RWPE1 (cell line): ENCODE data around the gene ARSK.
"Not testable (repeated sequence)": the region's sequence is repeated elsewhere in the genome, so short reads cannot be mapped to it uniquely, and the experiment has no call there.

Source experiments
- CTCF ChIA-PET: fragments of 350-600 bp; sonication (Branson Sonifier 250); formaldehyde crosslinking; extraction: SDS; loops from one replicate; lab custom pipeline; 2021; lab: Yijun Ruan, JAX
- POLR2A ChIA-PET: fragments of 400-600 bp; formaldehyde crosslinking; extraction: SDS; loops from one replicate; lab custom pipeline; 2020; ENCODE audit warnings: antibody characterized with exemption; ENCODE audit not compliant: low non-redundant PET; lab: Yijun Ruan, JAX
- DNase-seq: peaks from one replicate; pipeline ENCODE4 v3.0.0; 2012; ENCODE audit warnings: low spot score
- H3K27ac ChIP-seq: fragments of 450-650 bp; 2 replicates; pipeline ENCODE4 v1.5.1; 2017
- CTCF ChIP-seq: fragments of 450-650 bp; conservative IDR thresholded peaks from 2 replicates; pipeline ENCODE4 v1.5.1; 2017; ENCODE audit warnings: low read depth, mild to moderate bottlenecking

The ARSK gene

GRCh38 chr5:95633671-95634070 is 78.8 kb downstream of the ARSK start:
- H3K27ac ChIP-seq = no peak overlapping the region
- ChIA-PET POLR2A (no interaction called here), CTCF (no interaction called here)
- TF ChIP-seq CTCF = no peak
- no peak for DNase-seq

- TF ChIP-seq CTCF = no peak
- no peak overlapping the region for H3K27ac ChIP-seq
- ChIA-PET POLR2A (no interaction called here), CTCF (no interaction called here)
- DNase-seq = no peak
Measured at GRCh38 chr5:95634081-95634480, 79.2 kb downstream of the ARSK start.

GRCh38 chr5:95638632-95639031 is 83.7 kb downstream of the ARSK start:
- POLR2A ChIA-PET = no interaction called here
- CTCF ChIA-PET = no interaction called here
- no peak for DNase-seq
- no peak for TF ChIP-seq CTCF
- no peak overlapping the region for H3K27ac ChIP-seq

- ChIA-PET POLR2A (no interaction called here), CTCF (interaction anchor here (1.0 to 2.5 kb wide), 2 partner anchors 139 to 196 kb away, joined by 7 to 14 read pairs; no protein-coding TSS in a partner anchor)
- no peak overlapping the region for H3K27ac ChIP-seq
- no peak for DNase-seq
- no peak for TF ChIP-seq CTCF
Measured at GRCh38 chr5:95641741-95642220, 86.9 kb downstream of the ARSK start.

- POLR2A ChIA-PET = no interaction called here
- TF ChIP-seq CTCF = no peak
- H3K27ac ChIP-seq = no peak overlapping the region
- CTCF ChIA-PET = interaction anchor here (0.6 to 2.5 kb wide), 10 partner anchors 13 to 753 kb away, joined by 3 to 14 read pairs (median 3); no protein-coding TSS in a partner anchor
- no peak for DNase-seq
Measured at GRCh38 chr5:95643152-95643551, 88.3 kb downstream of the ARSK start.

- DNase-seq = peak; percentile 67
- ChIA-PET POLR2A (no interaction called here), CTCF (interaction anchor here (0.5 to 2.0 kb wide), 14 partner anchors 9 to 654 kb away, joined by 3 to 8 read pairs (median 4); partner anchors contain the start of gene RHOBTB3)
- peak; percentile 91 for TF ChIP-seq CTCF
- H3K27ac ChIP-seq = no peak overlapping the region
Measured at GRCh38 chr5:95644351-95645042, 89.6 kb downstream of the ARSK start.

GRCh38 chr5:95646226-95646568 is 91.3 kb downstream of the ARSK start:
- not testable (repeated sequence) for DNase-seq
- CTCF ChIA-PET = interaction anchor here (0.7 to 1.2 kb wide), 4 partner anchors 86 to 202 kb away, joined by 3 to 5 read pairs (median 4); no protein-coding TSS in a partner anchor
- peak overlapping the region; percentile 92 for H3K27ac ChIP-seq
- POLR2A ChIA-PET = interaction anchor here (0.7 kb wide), 1 partner anchor 85 kb away, joined by 6 read pairs; the partner anchor contains the start of gene RHOBTB3
